ENCODE measurements around the gene OGFRL1. TPM values are rescaled to one million over a fixed set of nuclear protein-coding genes. Genes with fewer than 3 reads are reported as not detected.

OGFRL1 gene
- total RNA-seq, 1 experiment from 2014 or later: 6.9 TPM

GRCh38 chr6:71287926-71288227 is 734 bp upstream of the OGFRL1 start:
- H3K4me1 Mint-ChIP-seq (ENCODE audit: low read depth, unreplicated experiment): peaks cover 20% of the 10 kb centered on the region
- no peaks in the 10 kb centered on the region for H3K9me3 Mint-ChIP-seq (ENCODE audit: unreplicated experiment)
- TF ChIP-seq CTCF (IDR thresholded peaks at IDR 0.05; ENCODE audit: insufficient read depth in 1 of 2, low read depth in 1 of 2, low read length in 1 of 2, severe bottlenecking in 1 of 2, unreplicated experiment in 1 of 2): no peak
- no TSS peak for BruUV-seq (replicated peaks)
- no peaks in the 10 kb centered on the region for H3K9me3 ChIP-seq
- no peaks in the 10 kb centered on the region for H3K36me3 Mint-ChIP-seq (ENCODE audit: insufficient read depth, unreplicated experiment)
- no peak overlapping the region; the same call in 1 of the 2 replicates for H3K4me3 ChIP-seq (ENCODE audit: low read depth, low read length)
- H3K27me3 ChIP-seq (replicated peaks; ENCODE audit: control insufficient read depth, insufficient read depth, low read length): no peaks in the 10 kb centered on the region
- H3K4me1 ChIP-seq: peaks cover 23% of the 10 kb centered on the region
- peak overlapping the region; percentile 61 for H3K4me3 Mint-ChIP-seq (ENCODE audit: unreplicated experiment)
- H3K27me3 Mint-ChIP-seq (ENCODE audit: insufficient read depth, unreplicated experiment): no peaks in the 10 kb centered on the region
- no peak overlapping the region for H3K27ac Mint-ChIP-seq (ENCODE audit: unreplicated experiment)
- DNase-seq: no peak
- CTCF ChIA-PET: no interaction called here
- intact Hi-C loops (cut with micrococcal nuclease; ENCODE audit: unreplicated experiment): loop anchor here (2.0 to 5.0 kb wide), 3 partner anchors 17 to 97 kb away; no protein-coding TSS in a partner anchor
- no peaks in the 10 kb centered on the region for H3K36me3 ChIP-seq (ENCODE audit: control insufficient read depth, insufficient read depth, low read length)
- POLR2A ChIA-PET: interaction anchor here (0.6 kb wide), 2 partner anchors 93 to 268 kb away, joined by 3 read pairs; no protein-coding TSS in a partner anchor

GRCh38 chr6:71289039-71289801 is 609 bp downstream of the OGFRL1 start:
- ChIA-PET POLR2A (no interaction called here), CTCF (no interaction called here)
- DNase-seq: peak in 1 of 2 experiments; percentile 45
- Mint-ChIP-seq H3K27me3 (ENCODE audit: insufficient read depth, unreplicated experiment) (no peaks in the 10 kb centered on the region), H3K36me3 (ENCODE audit: insufficient read depth, unreplicated experiment) (peaks cover 3% of the 10 kb centered on the region), H3K9me3 (ENCODE audit: unreplicated experiment) (no peaks in the 10 kb centered on the region), H3K4me3 (ENCODE audit: unreplicated experiment) (peak overlapping the region; percentile 74), H3K4me1 (ENCODE audit: low read depth, unreplicated experiment) (peaks cover 20% of the 10 kb centered on the region), H3K27ac (ENCODE audit: unreplicated experiment) (no peak overlapping the region)
- Histone ChIP-seq H3K27me3 (replicated peaks; ENCODE audit: control insufficient read depth, insufficient read depth, low read length) (no peaks in the 10 kb centered on the region), H3K36me3 (ENCODE audit: control insufficient read depth, insufficient read depth, low read length) (no peaks in the 10 kb centered on the region), H3K4me3 (ENCODE audit: low read depth, low read length) (peak overlapping the region; percentile 72), H3K9me3 (no peaks in the 10 kb centered on the region), H3K4me1 (peaks cover 23% of the 10 kb centered on the region)
- no TSS peak for BruUV-seq (replicated peaks)
- intact Hi-C loops (cut with micrococcal nuclease; ENCODE audit: unreplicated experiment): loop anchor here (2.0 to 5.0 kb wide), 3 partner anchors 16 to 98 kb away; no protein-coding TSS in a partner anchor
- TF ChIP-seq CTCF (IDR thresholded peaks at IDR 0.05; ENCODE audit: insufficient read depth in 1 of 2, low read depth in 1 of 2, low read length in 1 of 2, severe bottlenecking in 1 of 2, unreplicated experiment in 1 of 2): no peak

- H3K36me3 Mint-ChIP-seq (ENCODE audit: insufficient read depth, unreplicated experiment): peaks cover 7% of the 10 kb centered on the region
- H3K4me1 ChIP-seq: peaks cover 23% of the 10 kb centered on the region
- CTCF ChIA-PET: no interaction called here
- BruUV-seq (replicated peaks): TSS peak; percentile 47
- POLR2A ChIA-PET: no interaction called here
- no peaks in the 10 kb centered on the region for H3K27me3 Mint-ChIP-seq (ENCODE audit: insufficient read depth, unreplicated experiment)
- H3K27me3 ChIP-seq (replicated peaks; ENCODE audit: control insufficient read depth, insufficient read depth, low read length): no peaks in the 10 kb centered on the region
- H3K4me1 Mint-ChIP-seq (ENCODE audit: low read depth, unreplicated experiment): peaks cover 20% of the 10 kb centered on the region
- intact Hi-C loops (cut with micrococcal nuclease; ENCODE audit: unreplicated experiment): loop anchor here (2.0 to 5.0 kb wide), 3 partner anchors 15 to 99 kb away; no protein-coding TSS in a partner anchor
- no peaks in the 10 kb centered on the region for H3K36me3 ChIP-seq (ENCODE audit: control insufficient read depth, insufficient read depth, low read length)
- H3K27ac Mint-ChIP-seq (ENCODE audit: unreplicated experiment): no peak overlapping the region
- TF ChIP-seq CTCF (IDR thresholded peaks at IDR 0.05; ENCODE audit: insufficient read depth in 1 of 2, low read depth in 1 of 2, low read length in 1 of 2, severe bottlenecking in 1 of 2, unreplicated experiment in 1 of 2): no peak
- no peaks in the 10 kb centered on the region for H3K9me3 Mint-ChIP-seq (ENCODE audit: unreplicated experiment)
- H3K4me3 ChIP-seq (ENCODE audit: low read depth, low read length): peak overlapping the region; percentile 72; the same call in 1 of the 2 replicates
- no peaks in the 10 kb centered on the region for H3K9me3 ChIP-seq
- no peak for DNase-seq
- peak overlapping the region; percentile 74 for H3K4me3 Mint-ChIP-seq (ENCODE audit: unreplicated experiment)
Measured at GRCh38 chr6:71289802-71290175, 1.2 kb downstream of the OGFRL1 start.

Measured in Caco-2 (cell line).